NCI-H2107 (cell line): ENCODE data around the gene HECW1.

ENCODE experiments used
- DNase-seq: peaks from one replicate; lab custom pipeline; 2025; lab: John Stamatoyannopoulos, UW

The HECW1 gene

DNA sequence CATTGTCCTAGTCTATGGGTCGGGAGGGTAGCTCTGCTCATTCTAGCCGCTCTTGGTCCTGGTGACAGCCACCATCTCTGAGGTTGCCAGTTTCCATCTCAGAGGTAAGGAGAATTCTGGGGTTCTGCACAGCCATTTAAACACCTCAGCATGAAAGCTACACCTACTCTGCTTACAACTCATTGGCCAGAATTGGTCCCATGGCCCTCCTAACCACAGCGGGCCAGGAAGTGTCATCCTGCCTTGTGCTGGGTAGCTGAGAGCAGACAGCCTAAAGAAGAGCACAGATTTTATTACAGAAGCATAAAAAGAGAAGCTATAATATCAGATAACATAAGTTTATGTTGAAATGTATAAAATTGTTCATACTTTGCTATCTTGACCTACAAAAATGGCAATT, 152.7 kb downstream of the HECW1 start:
- no peak for DNase-seq

DNA sequence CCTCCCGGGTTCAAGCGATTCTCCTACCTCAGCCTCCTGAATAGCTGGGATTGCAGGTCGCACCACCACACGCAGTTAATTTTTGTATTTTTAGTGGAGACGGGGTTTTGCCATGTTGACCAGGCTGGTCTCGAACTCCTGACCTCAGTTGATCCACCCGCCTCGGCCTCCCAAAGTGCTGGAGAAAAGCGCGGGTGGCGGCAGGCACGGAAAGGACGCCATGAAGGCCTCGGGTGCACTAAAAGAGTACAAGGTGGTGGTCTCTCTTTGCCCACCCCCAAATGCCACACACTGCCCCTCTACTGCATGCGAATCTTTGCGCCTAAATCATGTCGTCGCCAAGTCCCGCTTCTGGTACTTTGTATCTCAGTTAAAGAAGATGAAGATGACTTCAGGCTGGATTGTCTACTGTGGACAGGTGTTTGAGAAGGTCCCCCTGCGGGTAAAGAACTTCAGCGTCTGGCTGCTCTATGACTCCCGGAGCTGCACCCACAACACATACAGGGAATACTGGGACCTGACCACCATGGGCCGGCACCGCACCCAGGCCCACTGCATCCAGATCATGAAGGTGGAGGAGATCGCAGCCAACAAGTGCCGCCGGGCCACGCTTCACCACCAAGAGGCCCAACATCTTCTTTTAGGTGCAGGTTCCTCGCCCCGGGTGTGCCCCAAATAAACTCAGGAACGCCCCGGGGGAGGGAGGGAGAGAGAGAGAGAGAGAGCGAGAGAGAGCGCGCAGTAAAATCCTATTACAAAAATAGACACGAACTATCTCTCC, 161.7 kb downstream of the HECW1 start:
- no peak for DNase-seq

DNA sequence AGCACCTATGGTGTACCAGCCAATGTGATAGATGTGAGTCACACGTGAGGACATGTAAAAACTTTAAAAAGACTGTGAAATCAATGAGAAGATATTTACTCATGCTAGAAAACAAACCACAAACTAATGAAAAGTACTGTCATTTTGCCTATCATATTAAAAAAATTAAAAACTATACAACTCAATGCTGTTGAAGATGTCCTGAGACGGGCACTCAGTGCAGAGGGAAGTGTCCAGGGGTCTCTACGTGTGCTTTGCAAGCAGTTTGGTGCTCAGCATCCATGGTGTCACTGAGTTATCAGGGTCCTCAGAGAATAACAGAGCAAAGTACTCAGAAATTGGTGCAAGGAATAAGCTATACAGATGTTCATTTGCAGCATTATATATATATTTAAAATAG, 162.3 kb downstream of the HECW1 start:
- no peak for DNase-seq

DNA sequence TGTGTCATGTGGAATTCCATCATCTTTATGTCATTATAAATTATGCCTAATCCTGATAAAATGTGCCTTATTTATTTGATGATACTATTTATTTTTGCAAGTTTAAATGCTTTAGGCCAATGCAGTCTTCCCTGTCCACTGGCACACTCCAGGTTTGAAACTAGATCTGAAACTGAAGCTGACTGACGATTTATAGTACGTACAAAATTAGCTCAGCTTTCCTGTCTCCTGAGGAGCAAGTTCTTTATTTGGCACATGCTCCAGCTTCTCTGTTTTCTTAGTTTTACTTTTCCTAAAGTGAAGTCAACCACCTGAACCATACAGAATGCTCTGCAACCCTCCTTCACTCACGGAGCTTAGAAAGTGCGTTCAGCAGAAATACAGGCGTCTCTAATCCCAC, 164.1 kb downstream of the HECW1 start:
- no peak for DNase-seq

DNA sequence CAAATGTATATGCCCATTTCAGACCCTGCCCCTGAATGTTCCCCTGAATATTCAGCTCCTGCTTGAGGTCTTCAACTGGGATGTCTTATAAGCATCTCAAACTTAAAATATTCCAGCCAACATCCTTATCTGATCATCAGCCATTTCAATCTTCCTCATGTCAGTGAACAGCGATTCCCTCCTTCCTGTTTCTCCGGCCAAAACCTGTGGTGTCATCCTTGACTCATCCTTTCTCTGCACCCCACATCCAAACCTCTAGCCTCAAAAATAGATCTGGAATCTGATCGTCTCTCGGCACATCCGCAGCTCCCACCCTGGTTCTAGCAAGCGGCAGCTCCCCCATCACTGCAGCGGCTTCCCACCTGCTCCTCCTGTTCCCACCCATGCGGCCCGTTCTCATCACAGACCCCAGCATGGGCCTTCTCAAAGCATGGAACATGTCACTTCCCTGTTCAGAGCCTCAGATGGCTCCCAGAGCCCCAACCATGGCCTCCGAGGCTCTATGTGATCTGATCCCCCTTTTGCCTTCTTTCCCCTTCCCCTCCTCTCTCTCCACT, 165.7 kb downstream of the HECW1 start:
- DNase-seq = no peak

DNA sequence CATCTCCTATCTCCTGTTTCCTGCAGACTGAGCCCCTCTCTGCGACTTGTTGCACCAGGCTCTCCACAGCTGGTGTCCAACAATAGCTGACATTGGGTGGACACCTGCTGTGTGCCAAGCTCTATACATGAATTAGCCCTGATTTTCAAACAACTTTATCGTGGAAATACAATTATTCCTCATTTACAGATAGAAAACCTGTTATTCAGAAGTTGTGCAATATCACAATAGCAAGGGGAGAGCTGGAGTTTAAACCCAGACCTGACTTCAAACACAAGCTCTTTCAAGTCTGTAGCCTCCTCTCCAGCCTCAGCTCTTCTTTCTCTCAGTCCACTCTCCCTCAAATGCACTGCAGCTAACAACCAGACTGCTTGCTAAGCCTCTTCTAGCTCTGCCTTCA, 168.8 kb downstream of the HECW1 start:
- DNase-seq = no peak

DNA sequence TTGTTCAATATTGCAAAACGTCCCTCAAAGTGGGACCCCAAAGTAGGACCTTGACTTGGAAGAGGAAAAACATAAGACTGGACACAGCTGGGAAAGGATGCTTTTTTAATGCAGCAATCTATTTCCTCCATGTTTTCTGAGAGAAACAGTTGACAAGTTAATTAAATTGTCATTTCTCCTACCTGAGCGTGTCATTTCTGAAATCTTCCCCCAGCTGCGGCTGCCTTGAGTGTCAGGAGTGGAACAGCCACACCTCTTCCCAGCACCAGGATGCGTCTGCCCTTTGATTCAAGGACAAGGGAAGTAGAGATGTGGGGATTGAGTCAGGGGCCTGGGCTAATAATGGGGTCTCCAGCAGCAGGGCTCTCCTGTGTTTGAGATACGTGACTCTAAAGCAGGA, 171.3 kb downstream of the HECW1 start:
- no peak for DNase-seq

DNA sequence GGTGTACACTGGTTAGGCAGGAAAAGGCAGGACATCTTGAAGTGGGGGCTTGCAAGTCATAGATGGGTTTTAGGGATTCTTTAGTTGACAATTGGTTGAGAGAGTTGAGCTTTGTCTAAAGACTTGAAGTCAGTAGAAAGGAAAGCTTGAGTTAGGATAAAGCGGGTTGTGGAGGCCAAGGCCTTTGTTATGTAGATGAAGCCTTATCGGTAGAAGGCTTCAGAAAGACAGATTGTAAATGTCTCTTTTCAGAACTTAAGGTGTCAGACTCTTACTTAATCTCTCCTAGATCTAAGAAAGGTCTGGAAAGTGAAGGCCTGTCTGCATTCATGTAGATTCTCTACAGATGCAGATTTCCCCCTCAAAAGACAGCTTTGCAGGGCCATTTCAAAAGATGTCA, 177.4 kb downstream of the HECW1 start:
- no peak for DNase-seq

DNA sequence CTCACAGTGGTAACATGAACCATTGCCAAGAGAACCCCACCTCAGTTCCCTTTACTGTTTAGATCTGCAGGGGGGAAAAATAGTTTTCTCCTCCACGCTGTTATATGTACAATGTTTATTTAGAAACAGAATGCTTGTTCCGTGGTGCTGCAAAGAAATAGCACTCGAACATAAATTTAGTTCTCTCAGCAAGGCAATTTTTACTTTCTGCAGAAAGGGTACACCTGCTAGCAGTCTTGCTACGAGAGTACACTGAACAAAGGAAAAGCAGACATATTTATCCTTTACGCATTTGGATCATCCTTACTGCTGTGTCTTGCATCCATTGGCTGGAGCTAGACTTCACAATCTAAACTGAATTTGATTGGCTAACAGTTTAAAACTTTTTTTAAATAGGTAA, 178.5 kb downstream of the HECW1 start:
- DNase-seq = no peak

DNA sequence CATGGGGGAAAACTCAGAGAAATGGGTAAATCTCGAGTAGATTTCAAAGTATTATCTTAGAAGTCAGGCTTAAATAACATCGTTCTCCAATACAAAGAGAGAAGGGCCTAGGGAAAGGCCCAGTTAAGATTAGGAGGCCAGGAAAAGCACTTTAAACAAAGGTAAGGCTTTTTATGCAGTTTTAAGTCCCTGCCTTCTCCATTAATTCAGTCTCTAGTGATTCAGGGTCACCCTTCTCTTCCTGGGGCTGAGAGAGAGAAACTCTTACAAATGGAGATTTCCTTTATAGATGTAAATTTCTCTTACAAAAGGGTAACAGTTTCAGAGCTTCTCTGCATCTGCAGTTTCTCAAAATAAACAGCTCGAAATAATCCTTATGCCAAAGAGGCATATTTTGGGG, 179.3 kb downstream of the HECW1 start:
- no peak for DNase-seq

DNA sequence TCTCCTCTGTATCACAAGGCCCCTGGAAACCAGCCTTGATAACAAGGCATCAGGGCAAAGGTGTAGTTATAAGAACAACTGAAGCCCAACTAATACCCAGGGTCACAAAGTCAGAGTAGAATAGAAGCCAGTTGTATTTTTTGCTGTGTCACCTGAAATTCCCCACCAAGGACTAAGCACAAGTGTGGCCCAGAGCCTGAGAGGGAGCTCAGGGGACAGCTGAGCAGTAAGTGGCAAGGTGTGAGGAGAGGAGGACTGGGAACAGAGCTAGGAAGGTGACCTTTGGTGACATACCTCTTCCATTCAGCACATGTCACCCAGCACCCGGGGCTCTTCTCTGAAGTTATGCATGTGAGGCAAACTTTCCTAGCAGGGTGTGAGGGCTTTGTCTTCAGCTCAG, 179.9 kb downstream of the HECW1 start:
- DNase-seq = no peak

DNA sequence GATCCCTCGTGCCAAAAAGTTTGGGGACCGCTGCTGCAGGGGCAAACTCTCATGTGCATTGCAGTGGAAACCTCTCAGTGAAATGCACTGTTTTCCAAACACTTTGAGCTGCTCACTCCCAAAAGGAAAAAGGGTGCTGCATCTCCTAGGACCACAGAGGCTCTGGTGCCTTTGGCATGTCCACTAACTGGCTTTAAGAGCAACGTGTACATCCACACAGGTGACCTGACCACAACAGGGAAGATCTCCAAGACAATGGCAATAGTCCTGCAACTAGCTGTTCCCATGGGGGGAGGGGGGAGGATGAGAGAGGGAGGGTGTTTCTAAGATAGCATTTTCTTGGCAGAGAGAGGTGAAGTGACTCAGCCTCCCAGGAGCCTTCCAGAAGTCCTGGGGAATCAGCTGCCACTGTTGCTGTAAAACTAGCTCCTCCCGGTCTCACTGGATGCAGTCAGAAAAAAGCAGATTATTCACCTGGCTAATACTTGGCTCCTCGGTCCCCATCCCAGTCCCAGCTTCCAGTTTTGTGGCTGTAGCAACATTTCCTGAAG, 181.7 kb downstream of the HECW1 start:
- DNase-seq = no peak

DNA sequence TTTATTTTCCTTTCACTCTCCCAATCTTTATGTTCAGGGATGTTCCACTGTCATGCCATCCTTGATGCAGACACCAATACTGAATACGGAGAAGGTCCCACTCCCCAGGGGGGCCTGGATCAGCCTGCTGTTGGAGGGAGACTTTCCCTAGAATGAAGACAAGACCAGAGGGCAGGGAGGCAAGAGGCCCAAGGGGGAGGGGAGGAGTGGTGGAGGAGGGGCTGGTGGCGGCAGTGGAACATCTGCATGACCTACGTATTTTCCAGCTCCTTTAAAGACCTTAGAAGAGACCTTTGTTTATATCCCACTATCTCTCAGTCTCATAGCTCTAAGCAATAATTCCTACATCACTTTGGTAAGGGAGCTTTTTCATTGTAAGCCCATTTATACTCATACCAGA, 183.0 kb downstream of the HECW1 start:
- no peak for DNase-seq

DNA sequence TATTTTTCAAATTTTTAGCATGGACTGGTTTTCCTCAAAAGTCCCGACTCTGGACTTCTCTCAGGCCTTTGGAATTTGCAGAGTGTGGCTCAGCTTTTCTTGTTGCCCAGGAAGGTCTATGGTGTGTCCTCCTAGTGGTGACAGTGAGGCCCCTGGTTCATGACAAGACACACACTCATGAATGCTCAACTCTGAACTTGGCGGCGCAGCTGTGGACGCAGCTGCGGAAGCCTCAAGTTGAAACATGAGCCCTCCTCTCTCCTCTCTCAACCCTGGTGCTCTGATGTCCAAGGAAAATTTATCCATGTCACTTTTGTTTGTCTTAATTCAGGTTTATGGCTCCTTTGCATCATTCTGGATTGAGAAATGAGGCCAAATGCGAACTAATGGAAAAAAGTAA, 183.9 kb downstream of the HECW1 start:
- no peak for DNase-seq

DNA sequence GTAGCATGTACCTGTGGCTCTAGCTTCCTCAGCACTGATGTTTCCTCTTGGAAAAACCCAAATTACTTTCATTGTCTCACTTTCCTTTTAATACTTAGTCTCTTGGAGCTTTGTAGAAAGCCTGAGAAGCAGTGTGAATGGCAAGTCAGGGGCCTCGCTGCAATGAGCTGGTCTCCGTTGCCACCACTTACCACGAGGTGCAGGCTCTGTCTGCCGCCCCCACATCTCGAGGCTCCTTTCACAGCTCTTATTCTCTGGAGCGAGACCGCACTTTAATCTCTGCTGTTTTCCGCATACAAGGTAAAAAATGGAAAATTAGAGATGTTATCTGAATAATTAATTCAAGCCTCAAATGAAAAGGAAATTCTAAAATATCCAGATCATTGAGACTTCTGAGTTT, 186.2 kb downstream of the HECW1 start:
- DNase-seq = no peak

DNA sequence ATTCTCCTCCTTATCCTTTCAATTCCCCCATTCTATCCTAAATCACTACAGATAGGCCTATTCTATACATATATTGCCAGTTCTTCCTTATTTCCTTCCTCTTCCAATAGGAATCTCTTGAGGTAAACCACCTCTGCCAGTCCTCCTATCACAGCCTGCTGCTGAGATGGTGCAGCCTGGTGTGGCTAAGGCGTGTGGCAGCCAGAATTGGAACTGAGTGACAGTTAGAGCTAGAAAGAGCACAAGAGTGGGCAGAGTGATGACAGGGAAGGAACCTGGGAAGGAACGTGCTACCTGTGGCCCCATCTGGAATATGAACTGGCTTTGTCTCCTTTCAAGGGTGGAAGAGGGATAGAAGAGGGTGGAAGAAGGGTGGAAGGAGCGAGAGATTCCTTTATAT, 187.7 kb downstream of the HECW1 start:
- no peak for DNase-seq

DNA sequence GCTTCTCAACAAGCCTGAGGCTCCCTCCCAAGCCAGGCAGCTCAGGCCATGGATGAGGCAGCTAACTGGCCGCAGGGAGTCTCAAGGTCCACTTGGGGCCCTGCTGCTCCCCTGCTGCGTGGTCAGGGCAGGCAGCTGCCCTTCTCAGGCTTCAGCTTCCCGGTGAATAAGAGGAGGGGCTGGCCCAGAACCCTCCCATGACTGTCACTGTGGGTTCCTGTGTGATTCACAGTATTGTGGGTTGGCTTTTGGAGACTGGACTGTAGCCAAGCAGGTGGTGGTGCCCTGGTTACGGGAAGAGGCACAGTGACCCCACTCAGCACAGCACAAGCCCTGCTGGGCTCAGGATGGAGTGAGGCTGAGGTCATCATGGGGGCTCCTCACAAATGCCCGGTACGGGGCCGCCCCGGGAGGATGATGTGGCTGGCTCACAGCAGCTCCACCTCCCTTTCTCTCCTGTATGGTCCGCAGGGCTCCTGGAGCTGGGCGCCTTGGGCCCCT, 189.8 kb downstream of the HECW1 start:
- DNase-seq = no peak

DNA sequence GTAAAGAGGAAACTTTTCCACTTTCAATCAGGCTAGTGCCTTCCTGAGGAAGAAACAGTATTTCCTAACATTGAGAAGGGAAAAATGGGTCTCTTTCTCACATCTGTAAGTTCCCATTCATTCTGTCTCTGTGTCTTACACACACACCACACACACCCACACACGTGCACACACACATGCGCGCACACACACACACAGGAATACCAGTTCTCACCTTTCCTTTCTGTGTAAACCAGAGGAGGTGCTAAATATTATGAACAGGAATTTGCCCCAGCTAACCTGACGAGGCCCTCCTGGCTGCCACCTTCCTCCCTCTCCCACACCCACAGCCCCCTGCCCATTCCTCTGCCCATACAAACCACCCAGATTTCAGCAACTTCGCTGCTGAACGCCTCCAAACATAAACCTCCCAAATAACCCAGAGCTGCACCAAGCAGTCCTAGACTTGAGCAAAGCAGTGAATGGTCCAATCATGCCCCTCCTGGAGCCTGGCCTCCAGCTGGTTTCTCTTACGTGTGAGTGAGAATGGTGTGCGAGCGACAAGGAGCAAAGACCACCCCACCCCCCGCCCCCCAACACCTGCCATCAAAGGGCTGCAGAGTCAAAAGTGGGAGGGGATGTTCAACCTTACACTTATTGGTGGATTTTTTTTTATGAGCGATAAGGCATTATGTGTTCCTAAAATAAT, 190.5 kb downstream of the HECW1 start:
- no peak for DNase-seq

DNA sequence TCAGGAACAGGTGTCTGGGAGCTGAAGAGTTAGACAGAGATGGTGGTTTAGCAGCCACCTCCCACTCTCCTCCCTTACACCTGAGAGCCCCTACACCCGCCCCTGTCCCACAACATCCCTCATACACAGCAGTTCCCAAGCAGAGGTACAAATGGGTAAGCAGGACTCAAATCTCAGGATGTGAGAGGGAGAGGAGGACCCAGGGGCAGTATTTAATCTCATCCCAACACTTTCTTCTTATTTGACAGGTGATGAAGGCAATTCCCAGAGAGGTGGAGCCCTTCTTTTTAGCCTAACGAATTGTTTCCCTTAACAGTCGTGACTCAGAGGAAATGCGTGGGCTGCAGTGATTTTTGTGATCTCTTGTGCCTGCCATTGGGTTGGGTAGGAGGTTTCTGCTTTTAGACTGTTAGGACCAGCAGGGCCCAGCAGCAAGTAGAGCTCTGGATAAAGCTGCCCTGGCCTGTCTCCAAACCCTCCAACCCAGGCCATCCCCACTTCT, 191.3 kb downstream of the HECW1 start:
- no peak for DNase-seq

DNA sequence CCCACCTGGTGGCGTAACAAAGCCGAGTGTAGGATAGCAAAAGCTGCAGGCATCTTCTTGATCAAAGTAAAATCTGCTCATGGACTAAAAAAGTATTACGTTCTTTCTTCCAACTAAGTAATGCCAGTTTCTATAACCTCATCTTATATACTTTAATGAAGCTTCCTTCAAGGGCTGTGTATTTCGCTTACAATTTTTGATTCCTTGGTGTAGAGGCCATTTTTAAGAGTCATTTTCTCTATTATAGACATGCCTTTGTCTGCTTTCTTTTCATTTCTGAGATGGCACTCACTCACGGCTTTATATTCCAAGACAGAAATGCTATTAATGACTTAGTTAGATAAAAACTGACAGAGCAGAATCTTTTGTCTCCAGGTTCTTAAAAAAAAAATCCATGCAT, 194.0 kb downstream of the HECW1 start:
- DNase-seq = no peak

DNA sequence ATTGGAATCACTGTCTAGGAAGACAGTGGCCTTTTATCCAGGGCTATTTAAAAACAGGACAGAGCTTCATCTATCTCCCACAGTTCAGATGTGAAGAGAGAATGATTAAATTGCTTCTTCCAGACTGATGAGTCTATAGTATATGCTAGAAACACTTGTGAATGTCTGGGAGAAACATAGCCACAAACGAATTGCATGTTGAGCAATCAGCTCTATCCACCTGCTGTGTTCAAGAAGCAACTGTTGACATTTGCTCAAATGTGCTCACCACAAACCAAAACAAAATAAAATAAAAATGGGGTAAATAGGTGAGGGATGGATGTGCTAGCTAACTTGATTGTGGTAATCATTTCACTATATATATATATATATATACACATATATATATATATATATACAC, 195.1 kb downstream of the HECW1 start:
- no peak for DNase-seq

DNA sequence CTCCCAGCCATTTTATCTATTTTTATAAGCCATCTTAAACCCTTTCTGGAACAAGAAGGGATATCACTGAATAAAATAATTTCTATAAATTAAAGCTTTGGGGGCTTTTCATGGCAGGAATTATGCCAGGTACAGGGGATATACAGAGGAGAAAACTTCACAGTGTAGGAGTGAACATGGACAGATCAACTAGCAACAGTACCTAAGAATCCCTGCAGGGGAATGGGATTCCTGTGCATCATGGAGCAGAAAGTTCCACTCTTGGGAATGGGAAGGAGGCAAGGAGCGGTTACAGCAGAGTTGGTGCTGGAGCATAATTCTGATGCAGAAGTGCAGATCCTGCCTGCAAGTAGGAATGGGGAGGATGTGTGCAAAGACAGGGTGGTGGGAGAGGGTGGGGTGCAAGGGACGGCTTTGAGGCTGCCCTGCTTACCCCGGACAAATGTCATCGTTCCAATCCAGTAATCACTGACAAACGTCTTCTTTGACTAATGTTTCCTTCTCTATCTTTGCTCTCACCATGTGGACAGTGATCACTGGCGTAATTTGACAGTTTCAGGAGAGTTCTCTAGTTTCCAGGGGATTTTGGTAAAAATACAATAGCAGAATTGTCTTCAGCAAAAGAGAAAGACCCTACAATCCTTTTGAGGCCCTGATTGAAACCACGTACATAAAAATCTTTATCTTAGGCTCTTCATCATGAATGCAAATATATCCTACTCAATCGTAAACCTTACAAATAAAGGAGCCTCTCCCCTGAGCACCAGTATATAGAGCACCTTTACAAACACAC, 196.7 kb downstream of the HECW1 start:
- DNase-seq = no peak
